Right lobe of liver (tissue), 6 donors: ENCODE results near the gene ING3. TPM values are rescaled to one million over a fixed set of nuclear protein-coding genes. Genes with fewer than 3 reads are reported as not detected.

Source experiments
- ATAC-seq, 4 donors: fragments of 200-7000 bp; cut with Tn5 transposase; one replicate each; pipeline ENCODE4 v1.9.1; 2020; ENCODE audit warnings: mild to moderate bottlenecking in 4 of 4, moderate library complexity in 4 of 4
- DNase-seq, 3 donors: peaks; one replicate each; pipeline ENCODE4 v3.0.0-alpha.2; 2020
- H3K27ac ChIP-seq, 3 donors: fragments of 200-600 bp; one replicate each; pipeline ENCODE4 v1.8.0; 2022
- H3K27me3 ChIP-seq, 2 donors: fragments of 200-600 bp; one replicate each; pipeline ENCODE4 v1.8.0; 2022
- H3K36me3 ChIP-seq, 4 donors: fragments of 200-600 bp; sonication (generic) in 1 of 4; one replicate each; pipeline versions ENCODE4 v1.5.1 to v1.8.0; 2017 to 2022; ENCODE audit warnings: control low read depth in 1 of 4
- H3K4me1 ChIP-seq, 4 donors: fragments of 200-600 bp; sonication (generic) in 1 of 4; one replicate each; pipeline versions ENCODE4 v1.5.1 to v1.8.0; 2017 to 2022; ENCODE audit warnings: control low read depth in 1 of 4
- H3K4me3 ChIP-seq, 3 donors: fragments of 200-600 bp; one replicate each; pipeline ENCODE4 v1.8.0; 2022
- H3K9me3 ChIP-seq, 4 donors: fragments of 200-600 bp; sonication (generic) in 1 of 4; one replicate each; pipeline versions ENCODE4 v1.5.1 to v1.8.0; 2017 to 2022; ENCODE audit warnings: control low read depth in 1 of 4
- CTCF ChIP-seq, 4 donors: fragments of 200-600 bp in 3 of 4; fragments of 450-650 bp in 1 of 4; IDR thresholded peaks; one replicate each; pipeline versions ENCODE4 v1.5.1 to v1.8.0; 2016 to 2022; ENCODE audit warnings: antibody characterized with exemption in 4 of 4, mild to moderate bottlenecking in 2 of 4
- POLR2A ChIP-seq: fragments of 450-650 bp; IDR thresholded peaks from one replicate; pipeline ENCODE4 v1.6.1; 2017; ENCODE audit warnings: antibody characterized with exemption, mild to moderate bottlenecking
- WGBS: methylation state at CpG from one replicate; pipeline ENCODE4 v1.1.6; 2018; ENCODE audit warnings: low coverage, low lambda C conversion rate; ENCODE audit not compliant: insufficient coverage; ENCODE audit errors: missing lambda C conversion rate; 5-methylcytosine and 5-hydroxymethylcytosine counted together
- intact Hi-C, 2 donors: fragments of 100-400 bp; cut with DNase I; formaldehyde crosslinking; loops; one replicate each; pipeline versions ENCODE4 v1.11.2 to v1.14.1; 2022
- total RNA-seq, 6 experiments: library from RNA; depleted of rRNA in 2 of 6; stranded (reverse); fragments of >200 nt in 2 of 6; fragmentation: NEBNext Ultra II Directional in 3 of 6; extraction: Animal tissue kit (Norgen Biotek cat#: 25700) in 3 of 6; gene quantifications; one replicate each; pipeline versions ENCODE4 v1.1.0 to v1.2.4, GENCODE V29; 2016 to 2023
- donor health status: DM: no; HTN: yes; CAD: no.
- donor health status: DM: no; HTN: no; CAD: no.
- donor health status: DM: no; HTN: no; CAD: no.
- donor health status: DM: no; HTN: yes; CAD: no.
- donor health status: DM: no; HTN: yes; CAD: no.

The ING3 gene
- total RNA-seq, 6 experiments from 2014 or later = 4.5 to 6.5 (median 6.2) TPM

- Histone ChIP-seq H3K27me3 (no peaks in the 10 kb centered on the region), H3K4me3 (no peak overlapping the region), H3K4me1 (peaks cover 0 to 8% (median 0%) of the 10 kb centered on the region in 4 donors), H3K27ac (no peak overlapping the region), H3K36me3 (peaks cover 0 to under 1% (median 0%) of the 10 kb centered on the region in 4 donors), H3K9me3 (no peaks in the 10 kb centered on the region)
- intact Hi-C loops = no loop called here
- no peak for TF ChIP-seq POLR2A
- TF ChIP-seq CTCF (IDR thresholded peaks at IDR 0.05) = no peak
- ATAC-seq (no peak), DNase-seq (no peak)
Measured at GRCh38 chr7:120947980-120948379, 2.6 kb upstream of the ING3 start.

DNA sequence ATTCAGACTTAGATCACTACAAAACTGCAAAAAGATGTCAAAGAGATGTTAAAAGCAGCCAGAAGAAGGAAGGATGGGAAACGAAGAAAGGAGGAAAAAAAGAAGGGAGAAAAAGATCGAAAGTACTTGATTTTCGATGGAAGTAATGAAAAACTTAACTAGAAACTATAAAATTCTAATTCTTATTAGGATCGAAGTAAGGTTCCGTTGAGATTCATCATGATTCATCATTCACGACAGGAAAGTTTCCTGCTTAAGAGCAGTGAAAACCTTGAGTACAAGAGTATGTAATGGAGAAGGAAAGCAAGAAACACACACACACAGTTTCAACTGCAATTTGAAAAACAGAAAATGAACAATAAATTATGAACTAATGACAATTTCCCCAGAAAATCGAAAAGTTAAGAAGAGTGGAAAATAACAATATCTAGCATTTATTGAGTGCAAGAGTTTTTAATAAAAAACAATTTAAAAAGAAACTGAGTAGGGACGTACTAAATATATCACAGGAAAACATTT, 1.1 kb upstream of the ING3 start:
- intact Hi-C loops = no loop called here
- ATAC-seq (no peak), DNase-seq (no peak)
- Histone ChIP-seq H3K27ac (no peak overlapping the region), H3K9me3 (no peaks in the 10 kb centered on the region), H3K4me3 (peak overlapping the region; percentile 54 to 67 (median 62)), H3K27me3 (no peaks in the 10 kb centered on the region), H3K4me1 (peaks cover 0 to 8% (median 0%) of the 10 kb centered on the region in 4 donors), H3K36me3 (peaks cover 0 to 14% (median 0%) of the 10 kb centered on the region in 4 donors)
- 47% methylated on average over 8 of the region's 8 CpGs for WGBS
- TF ChIP-seq CTCF (IDR thresholded peaks at IDR 0.05) = no peak
- no peak for TF ChIP-seq POLR2A

GRCh38 chr7:120949998-120950538, 509 bp upstream of the ING3 start:
- 1% methylated on average over 10 of the region's 10 CpGs for WGBS
- Histone ChIP-seq H3K9me3 (no peaks in the 10 kb centered on the region), H3K27ac (peak overlapping the region in 2 of 3 donors; percentile 11 to 51), H3K4me1 (peaks cover 0 to 8% (median 0%) of the 10 kb centered on the region in 4 donors), H3K27me3 (no peaks in the 10 kb centered on the region), H3K36me3 (peaks cover 0 to 20% (median 0%) of the 10 kb centered on the region in 4 donors), H3K4me3 (peak overlapping the region; percentile 54 to 67 (median 62))
- ATAC-seq = no peak
- intact Hi-C loops = no loop called here
- TF ChIP-seq CTCF (IDR thresholded peaks at IDR 0.05) (no peak), POLR2A (no peak)
- no peak for DNase-seq

DNA sequence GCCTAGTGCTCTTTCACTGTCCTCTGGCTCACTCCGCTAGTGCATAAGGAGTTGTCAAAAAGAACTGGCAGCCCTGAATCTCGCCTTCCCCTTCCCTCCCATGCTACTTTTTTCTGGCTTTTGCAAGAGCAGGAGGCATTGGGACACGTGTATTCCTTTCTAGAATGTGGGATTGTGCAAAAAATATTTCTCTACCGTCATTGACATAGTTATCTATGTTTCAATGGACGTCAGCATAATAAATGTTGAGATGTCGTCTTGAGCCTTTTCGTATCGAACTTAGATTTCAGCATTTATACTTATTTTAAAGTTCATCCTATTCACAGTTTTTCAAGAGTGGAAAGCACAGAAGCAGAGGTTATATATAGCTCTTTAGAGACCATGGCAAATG, 727 bp downstream of the ING3 start:
- ATAC-seq (no peak), DNase-seq (no peak)
- peaks cover 0 to 31% (median 7%) of the 10 kb centered on the region in 4 donors for H3K36me3 ChIP-seq
- 2% methylated on average over 8 of the region's 8 CpGs for WGBS
- H3K4me3 ChIP-seq = peak overlapping the region; percentile 54 to 67 (median 62)
- no peak for TF ChIP-seq POLR2A
- no peak for TF ChIP-seq CTCF (IDR thresholded peaks at IDR 0.05)
- H3K9me3 ChIP-seq = no peaks in the 10 kb centered on the region
- intact Hi-C loops = no loop called here
- no peaks in the 10 kb centered on the region for H3K27me3 ChIP-seq
- H3K27ac ChIP-seq = peak overlapping the region; percentile 90 to 96 (median 96)
- H3K4me1 ChIP-seq = peaks cover 0 to 8% (median 0%) of the 10 kb centered on the region in 4 donors
